SJSA1 (cell line): Measurements from ENCODE around the gene PAPPA. TPM values are rescaled to one million over a fixed set of nuclear protein-coding genes. Genes with fewer than 3 reads are reported as not detected.
A peak's percentile ranks its signal among the peaks of the same experiment; 100 is the strongest.

ENCODE experiments used
- DNase-seq, 2 experiments: peaks; one replicate each; pipeline ENCODE4 v3.0.0-alpha.2; 2015 to 2020; ENCODE audit warnings: low spot score in 2 of 2, low read depth in 1 of 2
- H3K27ac ChIP-seq: fragments of 250-450 bp; sonication (Bioruptor Pico); 2 replicates; pipeline ENCODE4 v1.5.1; 2020; ENCODE audit warnings: mild to moderate bottlenecking, moderate library complexity
- H3K27me3 ChIP-seq: fragments of 250-450 bp; sonication (Bioruptor Pico); replicated peaks from 2 replicates; pipeline ENCODE4 v1.5.1; 2020; ENCODE audit warnings: mild to moderate bottlenecking, moderate library complexity
- H3K36me3 ChIP-seq: fragments of 250-450 bp; sonication (Bioruptor Pico); 2 replicates; pipeline ENCODE4 v1.5.1; 2020; ENCODE audit warnings: mild to moderate bottlenecking
- H3K4me1 ChIP-seq: fragments of 250-450 bp; sonication (Bioruptor Pico); replicated peaks from 2 replicates; pipeline ENCODE4 v1.6.1; 2021; ENCODE audit warnings: mild to moderate bottlenecking
- H3K4me3 ChIP-seq: fragments of 250-450 bp; sonication (Bioruptor Pico); 2 replicates; pipeline ENCODE4 v1.5.1; 2020; ENCODE audit warnings: mild to moderate bottlenecking
- H3K9me3 ChIP-seq: fragments of 250-450 bp; sonication (Bioruptor Pico); replicated peaks from 2 replicates; pipeline ENCODE4 v1.5.1; 2020; ENCODE audit warnings: mild to moderate bottlenecking
- total RNA-seq: library from RNA; depleted of rRNA; stranded (reverse); fragments of >200 nt; shearing (Covaris generic); gene quantifications from 2 replicates; pipeline ENCODE4 v1.2.3, GENCODE V29; 2014

PAPPA gene
- total RNA-seq, 1 experiment from 2014 or later = 5.3 TPM

GRCh38 chr9:116270546-116270945, 117.0 kb downstream of the PAPPA start:
- Histone ChIP-seq H3K36me3 (peaks cover 15% of the 10 kb centered on the region), H3K4me1 (peaks cover 64% of the 10 kb centered on the region), H3K4me3 (no peak overlapping the region), H3K27me3 (no peaks in the 10 kb centered on the region), H3K27ac (no peak overlapping the region), H3K9me3 (no peaks in the 10 kb centered on the region)
- no peak for DNase-seq

GRCh38 chr9:116271340-116271739, 117.7 kb downstream of the PAPPA start:
- H3K27ac ChIP-seq = no peak overlapping the region
- peaks cover 69% of the 10 kb centered on the region for H3K4me1 ChIP-seq
- H3K9me3 ChIP-seq = no peaks in the 10 kb centered on the region
- H3K36me3 ChIP-seq = peaks cover 7% of the 10 kb centered on the region
- no peak for DNase-seq
- H3K4me3 ChIP-seq = no peak overlapping the region
- H3K27me3 ChIP-seq = no peaks in the 10 kb centered on the region

- H3K36me3 ChIP-seq = peaks cover 6% of the 10 kb centered on the region
- no peaks in the 10 kb centered on the region for H3K9me3 ChIP-seq
- H3K27ac ChIP-seq = no peak overlapping the region
- no peak for DNase-seq
- H3K4me3 ChIP-seq = no peak overlapping the region
- H3K4me1 ChIP-seq = peaks cover 69% of the 10 kb centered on the region
- H3K27me3 ChIP-seq = no peaks in the 10 kb centered on the region
Observed at GRCh38 chr9:116271991-116272390, 118.4 kb downstream of the PAPPA start.

- Histone ChIP-seq H3K4me3 (no peak overlapping the region), H3K27ac (peak overlapping the region; percentile 96), H3K36me3 (peaks cover 6% of the 10 kb centered on the region), H3K9me3 (no peaks in the 10 kb centered on the region), H3K4me1 (peaks cover 80% of the 10 kb centered on the region), H3K27me3 (no peaks in the 10 kb centered on the region)
- DNase-seq = peak in 1 of 2 experiments; percentile 49
Observed at GRCh38 chr9:116274293-116274692, 120.7 kb downstream of the PAPPA start.

GRCh38 chr9:116275418-116276195, 122.0 kb downstream of the PAPPA start:
- Histone ChIP-seq H3K4me1 (peaks cover 85% of the 10 kb centered on the region), H3K9me3 (no peaks in the 10 kb centered on the region), H3K27me3 (no peaks in the 10 kb centered on the region), H3K4me3 (no peak overlapping the region), H3K27ac (peak overlapping the region; percentile 96), H3K36me3 (peaks cover 6% of the 10 kb centered on the region)
- peak; percentile 49 to 75 for DNase-seq

- Histone ChIP-seq H3K27me3 (no peaks in the 10 kb centered on the region), H3K9me3 (no peaks in the 10 kb centered on the region), H3K27ac (peak overlapping the region; percentile 96), H3K4me1 (peaks cover 85% of the 10 kb centered on the region), H3K4me3 (no peak overlapping the region), H3K36me3 (peaks cover 6% of the 10 kb centered on the region)
- no peak for DNase-seq
Observed at GRCh38 chr9:116276196-116276493, 122.6 kb downstream of the PAPPA start.

- peak; percentile 35 to 46 for DNase-seq
- H3K4me1 ChIP-seq = peaks cover 85% of the 10 kb centered on the region
- no peaks in the 10 kb centered on the region for H3K9me3 ChIP-seq
- H3K27me3 ChIP-seq = no peaks in the 10 kb centered on the region
- H3K27ac ChIP-seq = peak overlapping the region; percentile 96
- H3K4me3 ChIP-seq = no peak overlapping the region
- H3K36me3 ChIP-seq = 0 out of 2 replicates have a peak, but pooled peaks cover 2% of the 10 kb centered on the region
Observed at GRCh38 chr9:116276651-116277121, 123.1 kb downstream of the PAPPA start.

GRCh38 chr9:116278326-116278725, 124.7 kb downstream of the PAPPA start:
- H3K4me3 ChIP-seq = no peak overlapping the region
- H3K9me3 ChIP-seq = no peaks in the 10 kb centered on the region
- no peaks in the 10 kb centered on the region for H3K27me3 ChIP-seq
- H3K4me1 ChIP-seq = peaks cover 88% of the 10 kb centered on the region
- H3K36me3 ChIP-seq = no peaks in the 10 kb centered on the region
- DNase-seq = peak in 1 of 2 experiments; percentile 76
- peak overlapping the region; percentile 96 for H3K27ac ChIP-seq

- H3K4me1 ChIP-seq = peaks cover 82% of the 10 kb centered on the region
- H3K9me3 ChIP-seq = no peaks in the 10 kb centered on the region
- H3K27me3 ChIP-seq = no peaks in the 10 kb centered on the region
- H3K27ac ChIP-seq = peak overlapping the region; percentile 96
- no peak overlapping the region for H3K4me3 ChIP-seq
- peak; percentile 97 to 98 for DNase-seq
- no peaks in the 10 kb centered on the region for H3K36me3 ChIP-seq
Observed at GRCh38 chr9:116279230-116279629, 125.6 kb downstream of the PAPPA start.

GRCh38 chr9:116280529-116280928, 126.9 kb downstream of the PAPPA start:
- no peaks in the 10 kb centered on the region for H3K9me3 ChIP-seq
- H3K4me3 ChIP-seq = no peak overlapping the region
- H3K36me3 ChIP-seq = no peaks in the 10 kb centered on the region
- H3K27ac ChIP-seq = peak overlapping the region; percentile 92
- H3K27me3 ChIP-seq = no peaks in the 10 kb centered on the region
- DNase-seq = peak; percentile 78 to 89
- peaks cover 69% of the 10 kb centered on the region for H3K4me1 ChIP-seq

GRCh38 chr9:116282597-116282996, 129.0 kb downstream of the PAPPA start:
- Histone ChIP-seq H3K4me3 (no peak overlapping the region), H3K9me3 (no peaks in the 10 kb centered on the region), H3K27ac (no peak overlapping the region), H3K36me3 (no peaks in the 10 kb centered on the region), H3K27me3 (no peaks in the 10 kb centered on the region), H3K4me1 (peaks cover 64% of the 10 kb centered on the region)
- no peak for DNase-seq

GRCh38 chr9:116284518-116284917, 130.9 kb downstream of the PAPPA start:
- DNase-seq = no peak
- no peaks in the 10 kb centered on the region for H3K27me3 ChIP-seq
- no peaks in the 10 kb centered on the region for H3K9me3 ChIP-seq
- H3K4me1 ChIP-seq = peaks cover 57% of the 10 kb centered on the region
- no peaks in the 10 kb centered on the region for H3K36me3 ChIP-seq
- H3K4me3 ChIP-seq = no peak overlapping the region
- no peak overlapping the region for H3K27ac ChIP-seq

- no peak overlapping the region for H3K4me3 ChIP-seq
- DNase-seq = no peak
- no peak overlapping the region for H3K27ac ChIP-seq
- H3K4me1 ChIP-seq = peaks cover 49% of the 10 kb centered on the region
- H3K27me3 ChIP-seq = no peaks in the 10 kb centered on the region
- no peaks in the 10 kb centered on the region for H3K9me3 ChIP-seq
- no peaks in the 10 kb centered on the region for H3K36me3 ChIP-seq
Observed at GRCh38 chr9:116285320-116285719, 131.7 kb downstream of the PAPPA start.

GRCh38 chr9:116286297-116286696, 132.7 kb downstream of the PAPPA start:
- no peak overlapping the region for H3K27ac ChIP-seq
- H3K36me3 ChIP-seq = no peaks in the 10 kb centered on the region
- peaks cover 39% of the 10 kb centered on the region for H3K4me1 ChIP-seq
- no peak for DNase-seq
- no peaks in the 10 kb centered on the region for H3K9me3 ChIP-seq
- no peak overlapping the region for H3K4me3 ChIP-seq
- no peaks in the 10 kb centered on the region for H3K27me3 ChIP-seq
